Muscle layer of duodenum (tissue), 2 donors: ENCODE data around the gene HABP4.

Source experiments
- H3K27ac ChIP-seq: one replicate; pipeline ENCODE4 v1.7.0; 2013; ENCODE audit warnings: mild to moderate bottlenecking, low read length
- H3K27me3 ChIP-seq: one replicate; pipeline ENCODE4 v1.7.0; 2013; ENCODE audit warnings: low read depth, mild to moderate bottlenecking, control low read depth, low read length
- H3K36me3 ChIP-seq, 2 donors: one replicate each; pipeline ENCODE4 v1.7.0; 2013; ENCODE audit warnings: low read length in 2 of 2, control low read depth in 1 of 2, mild to moderate bottlenecking in 1 of 2; ENCODE audit not compliant: insufficient read depth in 2 of 2, control insufficient read depth in 1 of 2
- H3K4me1 ChIP-seq, 2 donors: one replicate each; pipeline ENCODE4 v1.7.0; 2013; ENCODE audit warnings: low read length in 2 of 2, mild to moderate bottlenecking in 2 of 2, control low read depth in 1 of 2, moderate library complexity in 1 of 2; ENCODE audit not compliant: insufficient read depth in 2 of 2, control insufficient read depth in 1 of 2
- H3K4me3 ChIP-seq, 2 donors: one replicate each; pipeline ENCODE4 v1.7.0; 2013; ENCODE audit warnings: low read length in 2 of 2, low read depth in 1 of 2, mild to moderate bottlenecking in 1 of 2
- H3K9me3 ChIP-seq, 2 donors: one replicate each; pipeline ENCODE4 v1.7.0; 2013; ENCODE audit warnings: low read length in 2 of 2, control low read depth in 1 of 2, mild to moderate bottlenecking in 1 of 2; ENCODE audit not compliant: control insufficient read depth in 1 of 2
- donor health status: healthy.

HABP4 gene

GRCh38 chr9:96449845-96450612 is at the start of gene HABP4:
TSS of gene HABP4 (plus strand) at chr9:96450169. CDS start at chr9:96450280, 111 bp downstream.
- peaks cover 3% of the 10 kb centered on the region for H3K27me3 ChIP-seq
- H3K4me3 ChIP-seq = peak within 1 kb of the TSS; percentile 78 to 81
- no peaks in the 10 kb centered on the region for H3K36me3 ChIP-seq
- peak within 1 kb of the TSS; percentile 3 for H3K27ac ChIP-seq
- no peaks in the 10 kb centered on the region for H3K9me3 ChIP-seq
- peaks cover 0 to 6% of the 10 kb centered on the region in 2 donors for H3K4me1 ChIP-seq

- no peak overlapping the region for H3K27ac ChIP-seq
- H3K9me3 ChIP-seq = no peaks in the 10 kb centered on the region
- no peak overlapping the region for H3K4me3 ChIP-seq
- H3K27me3 ChIP-seq = no peaks in the 10 kb centered on the region
- no peaks in the 10 kb centered on the region for H3K36me3 ChIP-seq
- no peaks in the 10 kb centered on the region for H3K4me1 ChIP-seq
Observed at GRCh38 chr9:96408409-96409280, 41.3 kb upstream of the HABP4 start.

- Histone ChIP-seq H3K27me3 (no peaks in the 10 kb centered on the region), H3K4me1 (peaks cover 0 to 2% of the 10 kb centered on the region in 2 donors), H3K9me3 (no peaks in the 10 kb centered on the region), H3K4me3 (no peak overlapping the region), H3K36me3 (no peaks in the 10 kb centered on the region), H3K27ac (no peak overlapping the region)
Observed at GRCh38 chr9:96411129-96411838, 38.7 kb upstream of the HABP4 start.

- H3K9me3 ChIP-seq = no peaks in the 10 kb centered on the region
- no peak overlapping the region for H3K27ac ChIP-seq
- H3K27me3 ChIP-seq = no peaks in the 10 kb centered on the region
- H3K36me3 ChIP-seq = no peaks in the 10 kb centered on the region
- H3K4me1 ChIP-seq = peaks cover 2 to 9% of the 10 kb centered on the region in 2 donors
- H3K4me3 ChIP-seq = no peak overlapping the region
Observed at GRCh38 chr9:96412174-96412913, 37.6 kb upstream of the HABP4 start.

GRCh38 chr9:96413302-96414221 is 36.4 kb upstream of the HABP4 start:
- no peaks in the 10 kb centered on the region for H3K9me3 ChIP-seq
- no peaks in the 10 kb centered on the region for H3K27me3 ChIP-seq
- H3K36me3 ChIP-seq = no peaks in the 10 kb centered on the region
- H3K27ac ChIP-seq = no peak overlapping the region
- H3K4me3 ChIP-seq = no peak overlapping the region
- H3K4me1 ChIP-seq = peaks cover 2 to 9% of the 10 kb centered on the region in 2 donors

- Histone ChIP-seq H3K4me1 (peaks cover 8 to 26% of the 10 kb centered on the region in 2 donors), H3K9me3 (no peaks in the 10 kb centered on the region), H3K27ac (peak overlapping the region; percentile 92), H3K36me3 (no peaks in the 10 kb centered on the region), H3K4me3 (peak overlapping the region; percentile 83 to 85), H3K27me3 (no peaks in the 10 kb centered on the region)
Observed at GRCh38 chr9:96417051-96417586, 32.9 kb upstream of the HABP4 start.

- Histone ChIP-seq H3K9me3 (no peaks in the 10 kb centered on the region), H3K27ac (no peak overlapping the region), H3K4me1 (peaks cover 8 to 26% of the 10 kb centered on the region in 2 donors), H3K27me3 (no peaks in the 10 kb centered on the region), H3K4me3 (peak overlapping the region; percentile 68 to 97), H3K36me3 (no peaks in the 10 kb centered on the region)
Observed at GRCh38 chr9:96417661-96418082, 32.3 kb upstream of the HABP4 start.

GRCh38 chr9:96418083-96418919 is 31.7 kb upstream of the HABP4 start, which contains the start of gene ZNF367:
TSS of gene ZNF367 (minus strand) at chr9:96418370. CDS start at chr9:96418032, 338 bp downstream.
- H3K27me3 ChIP-seq = no peaks in the 10 kb centered on the region
- no peaks in the 10 kb centered on the region for H3K9me3 ChIP-seq
- H3K4me3 ChIP-seq = peak within 1 kb of the TSS; percentile 85 to 97
- no peaks in the 10 kb centered on the region for H3K36me3 ChIP-seq
- peaks cover 8 to 26% of the 10 kb centered on the region in 2 donors for H3K4me1 ChIP-seq
- H3K27ac ChIP-seq = peak within 1 kb of the TSS; percentile 92

GRCh38 chr9:96418920-96419690 is 30.9 kb upstream of the HABP4 start:
- H3K27me3 ChIP-seq = no peaks in the 10 kb centered on the region
- peak overlapping the region; percentile 78 for H3K27ac ChIP-seq
- H3K4me3 ChIP-seq = peak overlapping the region; percentile 70 to 97
- H3K36me3 ChIP-seq = no peaks in the 10 kb centered on the region
- no peaks in the 10 kb centered on the region for H3K9me3 ChIP-seq
- peaks cover 6 to 26% of the 10 kb centered on the region in 2 donors for H3K4me1 ChIP-seq
